ENCODE results near the gene SEMA3B.
"Not testable (repeated sequence)": the region's sequence is repeated elsewhere in the genome, so short reads cannot be mapped to it uniquely, and the experiment has no call there.

Gene SEMA3B

GRCh38 chr3:50268703-50269451 is at the start of gene SEMA3B:
SEMA3B (plus strand) TSS chr3:50269147; CDS start chr3:50269241, 94 bp downstream.
- DNase-seq, result no peak

GRCh38 chr3:50219285-50219684 is 49.7 kb upstream of the SEMA3B start:
- DNase-seq, result no peak

GRCh38 chr3:50220109-50220508 is 48.8 kb upstream of the SEMA3B start:
- no peak for DNase-seq

GRCh38 chr3:50221051-50221410 is 47.9 kb upstream of the SEMA3B start:
- DNase-seq, result no peak

- DNase-seq, result peak; percentile 7
These were observed 47.4 kb upstream of the SEMA3B start for GRCh38 chr3:50221411-50222168.

- peak; percentile 11 for DNase-seq
These were observed 46.8 kb upstream of the SEMA3B start for GRCh38 chr3:50222169-50222528.

GRCh38 chr3:50224639-50225038 is 44.3 kb upstream of the SEMA3B start:
- DNase-seq, result no peak

- DNase-seq, result peak; percentile 60
These were observed 42.0 kb upstream of the SEMA3B start for GRCh38 chr3:50226888-50227389.

- peak; percentile 89 for DNase-seq
These were observed 41.4 kb upstream of the SEMA3B start for GRCh38 chr3:50227390-50228183.

- not testable (repeated sequence) for DNase-seq
These were observed 40.7 kb upstream of the SEMA3B start for GRCh38 chr3:50228184-50228763.

- no peak for DNase-seq
These were observed 39.5 kb upstream of the SEMA3B start for GRCh38 chr3:50229490-50229889.

- no peak for DNase-seq
These were observed 38.7 kb upstream of the SEMA3B start for GRCh38 chr3:50230104-50230793.

GRCh38 chr3:50230794-50231125 is 38.2 kb upstream of the SEMA3B start:
- DNase-seq, result no peak

GRCh38 chr3:50231581-50231980 is 37.4 kb upstream of the SEMA3B start:
- no peak for DNase-seq

- DNase-seq, result no peak
These were observed 36.6 kb upstream of the SEMA3B start for GRCh38 chr3:50232303-50232702.

- DNase-seq, result no peak
These were observed 35.8 kb upstream of the SEMA3B start for GRCh38 chr3:50233176-50233575.

GRCh38 chr3:50235716-50236483 is 33.0 kb upstream of the SEMA3B start, which contains the start of gene GNAI2:
GNAI2 (plus strand) TSS chr3:50236204; CDS start chr3:50236336, 132 bp downstream.
- peak; percentile 93 for DNase-seq

GRCh38 chr3:50236484-50237132 is 32.3 kb upstream of the SEMA3B start:
- no peak for DNase-seq

- no peak for DNase-seq
These were observed 31.8 kb upstream of the SEMA3B start for GRCh38 chr3:50237133-50237651.

- no peak for DNase-seq
These were observed 31.0 kb upstream of the SEMA3B start for GRCh38 chr3:50237754-50238548.
